Measurements from ENCODE around the gene UBTD1.

DNA sequence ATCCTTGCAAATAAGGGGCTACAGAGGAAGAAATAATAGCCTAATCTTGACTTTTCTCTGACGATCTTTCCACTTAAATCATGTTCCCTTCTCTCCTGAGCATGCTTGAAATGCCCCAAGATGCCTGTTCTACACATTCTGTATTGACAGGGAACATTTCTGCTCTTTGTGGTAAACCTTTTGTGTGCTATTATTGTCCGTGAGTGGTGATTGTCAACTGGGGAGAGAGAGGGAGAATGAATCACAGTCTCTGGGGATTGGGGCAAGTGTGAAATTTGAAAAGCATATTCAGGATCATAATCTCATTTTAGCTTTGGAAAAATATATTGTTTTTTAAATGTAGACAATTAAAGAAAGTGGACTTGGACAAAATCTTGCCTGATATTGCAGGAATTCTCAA is 20.6 kb downstream of the UBTD1 start:
- TF ChIP-seq, protein P1, sequence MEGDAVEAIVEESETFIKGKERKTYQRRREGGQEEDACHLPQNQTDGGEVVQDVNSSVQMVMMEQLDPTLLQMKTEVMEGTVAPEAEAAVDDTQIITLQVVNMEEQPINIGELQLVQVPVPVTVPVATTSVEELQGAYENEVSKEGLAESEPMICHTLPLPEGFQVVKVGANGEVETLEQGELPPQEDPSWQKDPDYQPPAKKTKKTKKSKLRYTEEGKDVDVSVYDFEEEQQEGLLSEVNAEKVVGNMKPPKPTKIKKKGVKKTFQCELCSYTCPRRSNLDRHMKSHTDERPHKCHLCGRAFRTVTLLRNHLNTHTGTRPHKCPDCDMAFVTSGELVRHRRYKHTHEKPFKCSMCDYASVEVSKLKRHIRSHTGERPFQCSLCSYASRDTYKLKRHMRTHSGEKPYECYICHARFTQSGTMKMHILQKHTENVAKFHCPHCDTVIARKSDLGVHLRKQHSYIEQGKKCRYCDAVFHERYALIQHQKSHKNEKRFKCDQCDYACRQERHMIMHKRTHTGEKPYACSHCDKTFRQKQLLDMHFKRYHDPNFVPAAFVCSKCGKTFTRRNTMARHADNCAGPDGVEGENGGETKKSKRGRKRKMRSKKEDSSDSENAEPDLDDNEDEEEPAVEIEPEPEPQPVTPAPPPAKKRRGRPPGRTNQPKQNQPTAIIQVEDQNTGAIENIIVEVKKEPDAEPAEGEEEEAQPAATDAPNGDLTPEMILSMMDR (IDR thresholded peaks at IDR 0.05) = no peak
- no peak for TF ChIP-seq ZFX (IDR thresholded peaks at IDR 0.05; ENCODE audit: borderline replicate concordance)

All from 22Rv1 (cell line).